ENCODE data around the gene KRT26. TPM values are rescaled to one million over a fixed set of nuclear protein-coding genes. Genes with fewer than 3 reads are reported as not detected.

The KRT26 gene
- not detected in 2 replicates for total RNA-seq

GRCh38 chr17:40772101-40772500 is at the start of gene KRT26:
TSS of gene KRT26 (minus strand) at chr17:40772201. CDS start at chr17:40772113, 88 bp downstream.

GRCh38 chr17:40799859-40800258 is 27.9 kb upstream of the KRT26 start, which contains the start of gene KRT28:
TSS of gene KRT28 (minus strand) at chr17:40799959. CDS start at chr17:40799893, 66 bp downstream.

GRCh38 chr17:40782450-40782849 is 10.4 kb upstream of the KRT26 start, which contains the start of gene KRT27:
TSS of gene KRT27 (minus strand) at chr17:40782550. CDS start at chr17:40782493, 57 bp downstream.

GRCh38 chr17:40755231-40755630 is 16.8 kb downstream of the KRT26 start, which contains the start of gene KRT25:
TSS of gene KRT25 (minus strand) at chr17:40755331. CDS start at chr17:40755271, 60 bp downstream.

Other genes with a start within 250 kb of the KRT26 start
- not detected in 2 replicates for gene CCR7, start 206.7 kb downstream of the KRT26 start, total RNA-seq
- 89.4 and 93.0 TPM in 2 replicates for gene SMARCE1, start 124.4 kb downstream of the KRT26 start, total RNA-seq
- under 0.01 TPM in 1 of 2 replicates, not detected in the other for gene KRT222, start 107.0 kb downstream of the KRT26 start, total RNA-seq
- gene KRT24, start 68.4 kb downstream of the KRT26 start, total RNA-seq: not detected in 2 replicates
- gene KRT25, start 16.9 kb downstream of the KRT26 start, total RNA-seq: not detected in 2 replicates
- not detected in 2 replicates for gene KRT27, start 10.3 kb upstream of the KRT26 start, total RNA-seq
- not detected in 2 replicates for gene KRT28, start 27.8 kb upstream of the KRT26 start, total RNA-seq
- 2.2 and 4.3 TPM in 2 replicates for gene KRT10, start 50.4 kb upstream of the KRT26 start, total RNA-seq
- not detected in 2 replicates for gene KRT12, start 95.0 kb upstream of the KRT26 start, total RNA-seq
- not detected in 2 replicates for gene KRT20, start 113.0 kb upstream of the KRT26 start, total RNA-seq
- 0.16 and 1.1 TPM in 2 replicates for gene KRT23, start 165.4 kb upstream of the KRT26 start, total RNA-seq
- gene KRT39, start 194.7 kb upstream of the KRT26 start, total RNA-seq: 0.16 and 0.17 TPM in 2 replicates
- not detected in 2 replicates for gene KRT40, start 212.1 kb upstream of the KRT26 start, total RNA-seq
- not detected in 2 replicates for gene KRTAP3-3, start 222.0 kb upstream of the KRT26 start, total RNA-seq
- gene KRTAP3-2, start 227.7 kb upstream of the KRT26 start, total RNA-seq: not detected in 2 replicates
- not detected in 2 replicates for gene KRTAP3-1, start 236.9 kb upstream of the KRT26 start, total RNA-seq